SK-N-SH (cell line): ENCODE data around the gene LRMDA. TPM values are rescaled to one million over a fixed set of nuclear protein-coding genes. Genes with fewer than 3 reads are reported as not detected.
"Not testable (repeated sequence)": the region's sequence is repeated elsewhere in the genome, so short reads cannot be mapped to it uniquely, and the experiment has no call there.

Experiments
- CTCF ChIA-PET: fragments of 300-600, 350-600 bp; formaldehyde crosslinking; extraction: SDS; loops from one replicate; lab custom pipeline; 2021; lab: Yijun Ruan, JAX
- POLR2A ChIA-PET: fragments of 350-600 bp; sonication (Branson Sonifier 250); formaldehyde crosslinking; extraction: SDS; loops from one replicate; lab custom pipeline; 2020; ENCODE audit warnings: antibody characterized with exemption, inconsistent platforms; lab: Yijun Ruan, JAX
- DNase-seq: peaks from one replicate; pipeline ENCODE4 v3.0.0; 2012
- H2AFZ ChIP-seq: fragments of 200-600 bp; sonication (generic); 2 replicates; pipeline ENCODE4 v1.8.1; 2016; ENCODE audit warnings: antibody characterized with exemption, mild to moderate bottlenecking, low read depth
- H3F3A ChIP-seq: fragments of 200-600 bp; sonication (generic); replicated peaks from 2 replicates; pipeline ENCODE3; 2016; ENCODE audit warnings: antibody characterized with exemption, mild to moderate bottlenecking; ENCODE audit not compliant: insufficient read depth
- H3K27ac ChIP-seq, 2 experiments: fragments of 200-500 bp in 1 of 2; fragments of 200-600 bp in 1 of 2; sonication (Bioruptor generic) in 1 of 2; sonication (generic), shearing (Covaris generic) in 1 of 2; 2 replicates each; pipeline versions ENCODE4 v1.5.1 to v1.6.1; 2014 to 2016; ENCODE audit warnings: low read depth in 2 of 2, inconsistent platforms in 1 of 2, low read length in 1 of 2, mild to moderate bottlenecking in 1 of 2, mixed read lengths in 1 of 2
- H3K27me3 ChIP-seq: fragments of 200-600 bp; sonication (generic), shearing (Covaris generic); 2 replicates; pipeline ENCODE4 v1.6.1; 2016; ENCODE audit warnings: mixed run types; ENCODE audit not compliant: insufficient read depth
- H3K36me3 ChIP-seq, 2 experiments: fragments of 200-500 bp in 1 of 2; fragments of 200-600 bp in 1 of 2; sonication (Bioruptor generic) in 1 of 2; sonication (generic) in 1 of 2; replicated peaks in 1 of 2; 2 replicates each; pipeline versions ENCODE3 to v1.5.1; 2014 to 2016; ENCODE audit warnings: low read length in 1 of 2, mild to moderate bottlenecking in 1 of 2; ENCODE audit not compliant: insufficient read depth in 2 of 2, control insufficient read depth in 1 of 2
- H3K4me1 ChIP-seq, 2 experiments: fragments of 200-500 bp in 1 of 2; fragments of 200-600 bp in 1 of 2; sonication (Bioruptor generic) in 1 of 2; sonication (generic), shearing (Covaris generic) in 1 of 2; 2 replicates each; pipeline versions ENCODE4 v1.5.1 to v1.6.1; 2014 to 2016; ENCODE audit warnings: low read depth in 1 of 2, low read length in 1 of 2, mixed run types in 1 of 2; ENCODE audit not compliant: insufficient read depth in 2 of 2, control insufficient read depth in 1 of 2
- H3K4me2 ChIP-seq: fragments of 200-600 bp; sonication (generic), shearing (Covaris generic); 2 replicates; pipeline ENCODE4 v1.6.1; 2017; ENCODE audit warnings: mixed run types
- H3K4me3 ChIP-seq, 2 experiments: fragments of 200-500 bp in 1 of 2; fragments of 200-600 bp in 1 of 2; sonication (Bioruptor generic) in 1 of 2; sonication (generic), shearing (Covaris generic) in 1 of 2; 2 replicates each; pipeline versions ENCODE4 v1.5.1 to v1.8.1; 2014 to 2016; ENCODE audit warnings: low read depth in 2 of 2, inconsistent platforms in 1 of 2, low read length in 1 of 2, mild to moderate bottlenecking in 1 of 2, mixed read lengths in 1 of 2, moderate library complexity in 1 of 2
- H3K79me2 ChIP-seq: fragments of 200-600 bp; sonication (generic); 2 replicates; pipeline ENCODE4 v1.8.1; 2017; ENCODE audit warnings: mild to moderate bottlenecking; ENCODE audit not compliant: insufficient read depth
- H3K9ac ChIP-seq: fragments of 200-600 bp; sonication (generic); 2 replicates; pipeline ENCODE4 v1.6.1; 2017; ENCODE audit warnings: mixed run types
- H3K9me2 ChIP-seq: fragments of 200-600 bp; sonication (generic); 2 replicates; pipeline ENCODE4 v1.6.1; 2017; ENCODE audit warnings: mixed run types
- H3K9me3 ChIP-seq: fragments of 200-600 bp; sonication (generic); 2 replicates; pipeline ENCODE4 v1.6.1; 2017; ENCODE audit warnings: mixed run types, mild to moderate bottlenecking, moderate library complexity
- H4K20me1 ChIP-seq: fragments of 200-600 bp; sonication (generic); 2 replicates; pipeline ENCODE4 v1.6.1; 2017; ENCODE audit warnings: mild to moderate bottlenecking, mixed run types; ENCODE audit not compliant: insufficient read depth
- ELF1 ChIP-seq: IDR thresholded peaks from 2 replicates; pipeline ENCODE4 v1.4.0; 2012
- EP300 ChIP-seq, 2 experiments: IDR thresholded peaks; 2 replicates each; pipeline versions ENCODE4 v1.4.0 to v1.6.1; 2012; ENCODE audit warnings: borderline replicate concordance in 1 of 2, low read depth in 1 of 2, low read length in 1 of 2
- FOXJ3 ChIP-seq: sonication (generic); formaldehyde crosslinking; IDR thresholded peaks from 2 replicates; pipeline ENCODE4 v1.5.1; 2020; ENCODE audit warnings: mild to moderate bottlenecking, missing genetic modification reagents
- FOXM1 ChIP-seq: IDR thresholded peaks from 2 replicates; pipeline ENCODE4 v1.4.0; 2012; ENCODE audit warnings: low read depth, mild to moderate bottlenecking
- GABPA ChIP-seq: IDR thresholded peaks from 2 replicates; pipeline ENCODE4 v1.4.0; 2012; ENCODE audit warnings: low read depth, mild to moderate bottlenecking
- JUND ChIP-seq: IDR thresholded peaks from 2 replicates; pipeline ENCODE4 v1.4.0; 2012
- MEF2A ChIP-seq: IDR thresholded peaks from 2 replicates; pipeline ENCODE4 v1.4.0; 2012; ENCODE audit warnings: low read depth, borderline replicate concordance
- MXI1 ChIP-seq: IDR thresholded peaks from 2 replicates; pipeline ENCODE4 v1.6.1; 2012; ENCODE audit warnings: mild to moderate bottlenecking, low read depth, low read length, improper control_type of control experiment
- SMC3 ChIP-seq: IDR thresholded peaks from 2 replicates; pipeline ENCODE4 v1.6.1; 2012; ENCODE audit warnings: low read depth, low read length, improper control_type of control experiment
- TAF1 ChIP-seq: IDR thresholded peaks from 2 replicates; pipeline ENCODE4 v1.6.1; 2012; ENCODE audit warnings: low read depth, mild to moderate bottlenecking, low read length, moderate library complexity, borderline replicate concordance
- TCF12 ChIP-seq: IDR thresholded peaks from 2 replicates; pipeline ENCODE4 v1.4.0; 2012
- WGBS: methylation state at CpG from one replicate; pipeline ENCODE4 v1.1.6; 2017; ENCODE audit warnings: low lambda C conversion rate; 5-methylcytosine and 5-hydroxymethylcytosine counted together
- polyA plus RNA-seq, 3 experiments: library from polyadenylated mRNA; depleted of rRNA; stranded (reverse); fragments of >200 nt; gene quantifications; 2 replicates each; pipeline ENCODE4 v1.2.3, GENCODE V29; 2012

Gene LRMDA
- polyA plus RNA-seq, 1 of the 3 experiments (the other 2 are of a cell fraction), result 0.95 TPM

DNA sequence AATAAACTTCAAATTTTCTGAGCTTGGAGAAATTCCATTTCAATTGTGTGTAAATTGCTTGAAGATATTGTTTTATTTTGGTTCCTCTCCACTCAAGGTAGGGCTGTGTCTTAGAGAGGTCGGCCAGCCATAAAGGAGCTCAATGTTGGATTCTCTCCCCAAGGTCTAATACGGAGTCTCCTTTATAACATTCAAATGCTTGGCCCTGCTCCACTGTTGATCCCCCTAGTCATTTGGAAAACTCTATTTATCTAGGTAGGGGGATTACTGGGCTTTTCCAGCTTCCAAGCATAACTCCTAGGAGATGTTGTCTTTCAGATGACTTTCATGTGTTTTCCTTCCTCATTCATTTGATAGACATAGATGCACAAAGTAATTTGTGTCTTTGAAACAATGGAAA lies 170.9 kb downstream of the LRMDA start:
- no peak for DNase-seq
- Histone ChIP-seq H3F3A (no peaks in the 10 kb centered on the region), H3K9me3 (no peaks in the 10 kb centered on the region), H3K4me1 (no peaks in the 10 kb centered on the region; a peak in 1 of 4 replicates), H2AFZ (no peak overlapping the region), H3K4me2 (no peak overlapping the region), H3K4me3 (no peak overlapping the region), H3K36me3 (no peaks in the 10 kb centered on the region), H4K20me1 (no peaks in the 10 kb centered on the region), H3K27ac (no peak overlapping the region), H3K79me2 (no peaks in the 10 kb centered on the region), H3K9ac (no peak overlapping the region), H3K9me2 (no peaks in the 10 kb centered on the region), H3K27me3 (0 out of 2 replicates have a peak, but pooled peaks cover 4% of the 10 kb centered on the region)
- WGBS, result 94% methylated on average over 2 of the region's 2 CpGs
- ChIA-PET POLR2A (no interaction called here), CTCF (interaction anchor here (1.0 kb wide), 1 partner anchor 642 kb away, joined by 3 read pairs; no protein-coding TSS in a partner anchor)
- TF ChIP-seq ELF1 (no peak), FOXJ3 (CRISPR knock-in tag) (no peak), MEF2A (no peak), GABPA (no peak), EP300 (IDR thresholded peaks at IDR 0.05; ENCODE audit: borderline replicate concordance in 1 of 2, low read depth in 1 of 2, low read length in 1 of 2) (no peak), FOXM1 (no peak), TCF12 (no peak), TAF1 (no peak), JUND (no peak)

DNA sequence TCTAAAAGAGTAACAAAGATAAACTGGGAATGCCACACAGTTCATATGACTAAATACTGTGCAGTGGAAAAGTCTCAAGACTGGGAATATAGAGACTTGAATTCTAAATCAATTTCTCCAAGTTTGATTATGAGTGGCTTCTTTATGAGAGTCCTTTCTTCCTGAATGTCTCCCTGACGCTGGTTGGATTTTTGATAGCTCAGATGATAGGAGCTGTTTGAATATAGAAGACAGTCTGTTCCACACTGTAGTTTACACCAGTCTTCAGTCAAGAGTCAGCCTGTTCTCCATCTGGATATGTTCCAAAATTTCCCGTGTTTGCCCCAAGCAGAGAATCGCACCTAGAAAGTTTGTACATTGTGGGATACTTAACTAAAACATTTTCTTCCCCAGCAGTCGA lies 173.7 kb downstream of the LRMDA start:
- WGBS, result 76% methylated on average over 4 of the region's 4 CpGs
- no peaks in the 10 kb centered on the region for H3K9me2 ChIP-seq
- no peaks in the 10 kb centered on the region for H3K27me3 ChIP-seq
- no peak overlapping the region for H3K4me3 ChIP-seq
- no peaks in the 10 kb centered on the region for H3F3A ChIP-seq
- no peak overlapping the region for H2AFZ ChIP-seq
- H3K4me1 ChIP-seq, result no peaks in the 10 kb centered on the region
- H3K9me3 ChIP-seq, result no peaks in the 10 kb centered on the region
- H4K20me1 ChIP-seq, result no peaks in the 10 kb centered on the region
- ChIA-PET POLR2A (no interaction called here), CTCF (no interaction called here)
- H3K9ac ChIP-seq, result no peak overlapping the region
- H3K36me3 ChIP-seq, result no peaks in the 10 kb centered on the region
- TF ChIP-seq MXI1, result no peak
- TF ChIP-seq SMC3, result no peak
- TF ChIP-seq, all 33 proteins: peak for 0
- Histone ChIP-seq H3K4me2 (no peak overlapping the region), H3K79me2 (no peaks in the 10 kb centered on the region), H3K27ac (no peak overlapping the region)
- no peak for DNase-seq

DNA sequence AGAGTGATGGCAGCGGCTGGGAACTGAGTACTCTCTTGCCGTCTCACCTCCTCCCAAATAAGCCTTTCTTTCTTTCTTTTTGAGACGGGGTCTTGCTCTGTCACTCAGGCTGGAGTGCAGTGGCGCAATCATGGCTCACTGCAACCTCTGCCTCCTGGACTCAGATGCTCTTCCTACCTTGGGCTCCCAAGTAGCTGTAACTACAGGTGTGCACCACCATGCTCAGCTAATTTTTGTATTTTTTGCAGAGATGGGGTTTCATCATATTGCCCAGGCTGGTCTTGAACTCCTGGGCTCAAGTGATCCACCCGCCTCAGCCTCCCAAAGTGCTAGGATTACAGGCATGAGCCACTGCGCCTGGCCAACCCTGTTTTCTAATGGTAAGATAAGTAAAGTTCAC lies 174.4 kb downstream of the LRMDA start:
- H3K4me2 ChIP-seq, H3F3A ChIP-seq, H3K9me3 ChIP-seq, CTCF ChIA-PET, H3K36me3 ChIP-seq, H3K4me1 ChIP-seq, H3K27me3 ChIP-seq, H3K9me2 ChIP-seq, H2AFZ ChIP-seq, DNase-seq, H3K4me3 ChIP-seq, H3K27ac ChIP-seq, H3K79me2 ChIP-seq, H3K9ac ChIP-seq, H4K20me1 ChIP-seq, POLR2A ChIA-PET: not testable (repeated sequence)
- WGBS, result 80% methylated on average over 6 of the region's 6 CpGs
